ENCODE measurements around the gene PPARGC1A. TPM values are rescaled to one million over a fixed set of nuclear protein-coding genes. Genes with fewer than 3 reads are reported as not detected.

The PPARGC1A gene
- total RNA-seq, 1 donor from 2014 or later = 2.2 TPM

GRCh38 chr4:23759066-23759465, 130.8 kb downstream of the PPARGC1A start:
- no peak overlapping the region for H3K4me3 Mint-ChIP-seq (ENCODE audit: unreplicated experiment)
- TF ChIP-seq CTCF (IDR thresholded peaks at IDR 0.05) = no peak
- peaks cover 1% of the 10 kb centered on the region for H3K27me3 Mint-ChIP-seq (ENCODE audit: low read depth)
- H3K36me3 Mint-ChIP-seq (ENCODE audit: low read depth) = no peaks in the 10 kb centered on the region
- no peaks in the 10 kb centered on the region for H3K4me1 Mint-ChIP-seq (ENCODE audit: low read depth)
- H3K27ac Mint-ChIP-seq (ENCODE audit: unreplicated experiment) = no peak overlapping the region
- no peaks in the 10 kb centered on the region for H3K9me3 Mint-ChIP-seq (ENCODE audit: low read depth)
- no peak for DNase-seq (ENCODE audit: low spot score)

- H3K27me3 Mint-ChIP-seq (ENCODE audit: low read depth) = peaks cover 1% of the 10 kb centered on the region
- no peak overlapping the region for H3K27ac Mint-ChIP-seq (ENCODE audit: unreplicated experiment)
- no peaks in the 10 kb centered on the region for H3K9me3 Mint-ChIP-seq (ENCODE audit: low read depth)
- no peaks in the 10 kb centered on the region for H3K4me1 Mint-ChIP-seq (ENCODE audit: low read depth)
- H3K4me3 Mint-ChIP-seq (ENCODE audit: unreplicated experiment) = no peak overlapping the region
- no peak for TF ChIP-seq CTCF (IDR thresholded peaks at IDR 0.05)
- no peak for DNase-seq (ENCODE audit: low spot score)
- H3K36me3 Mint-ChIP-seq (ENCODE audit: low read depth) = no peaks in the 10 kb centered on the region
Measured at GRCh38 chr4:23754688-23755087, 135.2 kb downstream of the PPARGC1A start.

- no peaks in the 10 kb centered on the region for H3K27me3 Mint-ChIP-seq (ENCODE audit: low read depth)
- DNase-seq (ENCODE audit: low spot score) = no peak
- no peak for TF ChIP-seq CTCF (IDR thresholded peaks at IDR 0.05)
- no peak overlapping the region for H3K4me3 Mint-ChIP-seq (ENCODE audit: unreplicated experiment)
- no peaks in the 10 kb centered on the region for H3K36me3 Mint-ChIP-seq (ENCODE audit: low read depth)
- peaks cover 4% of the 10 kb centered on the region for H3K9me3 Mint-ChIP-seq (ENCODE audit: low read depth)
- H3K4me1 Mint-ChIP-seq (ENCODE audit: low read depth) = no peaks in the 10 kb centered on the region
- no peak overlapping the region for H3K27ac Mint-ChIP-seq (ENCODE audit: unreplicated experiment)
Measured at GRCh38 chr4:23750125-23750524, 139.7 kb downstream of the PPARGC1A start.

GRCh38 chr4:23747281-23747735, 142.5 kb downstream of the PPARGC1A start:
- Mint-ChIP-seq H3K36me3 (ENCODE audit: low read depth) (no peaks in the 10 kb centered on the region), H3K4me1 (ENCODE audit: low read depth) (no peaks in the 10 kb centered on the region), H3K9me3 (ENCODE audit: low read depth) (peaks cover 6% of the 10 kb centered on the region), H3K4me3 (ENCODE audit: unreplicated experiment) (no peak overlapping the region), H3K27ac (ENCODE audit: unreplicated experiment) (no peak overlapping the region), H3K27me3 (ENCODE audit: low read depth) (no peaks in the 10 kb centered on the region)
- DNase-seq (ENCODE audit: low spot score) = no peak
- TF ChIP-seq CTCF (IDR thresholded peaks at IDR 0.05) = no peak

- H3K9me3 Mint-ChIP-seq (ENCODE audit: low read depth) = peaks cover 6% of the 10 kb centered on the region
- H3K27ac Mint-ChIP-seq (ENCODE audit: unreplicated experiment) = no peak overlapping the region
- DNase-seq (ENCODE audit: low spot score) = no peak
- no peaks in the 10 kb centered on the region for H3K4me1 Mint-ChIP-seq (ENCODE audit: low read depth)
- no peak overlapping the region for H3K4me3 Mint-ChIP-seq (ENCODE audit: unreplicated experiment)
- H3K27me3 Mint-ChIP-seq (ENCODE audit: low read depth) = no peaks in the 10 kb centered on the region
- H3K36me3 Mint-ChIP-seq (ENCODE audit: low read depth) = no peaks in the 10 kb centered on the region
- no peak for TF ChIP-seq CTCF (IDR thresholded peaks at IDR 0.05)
Measured at GRCh38 chr4:23746672-23747071, 143.2 kb downstream of the PPARGC1A start.
